Cerebellar nuclear complex (tissue), 1 donor: ENCODE data around the gene ESYT2.

Experiments
- DNase-seq, 2 experiments: peaks; one replicate each; lab custom pipeline; 2025; lab: John Stamatoyannopoulos, UW

ESYT2 gene

GRCh38 chr7:158825628-158826289 is 3.5 kb downstream of the ESYT2 start:
- DNase-seq, result no peak

GRCh38 chr7:158824028-158824427 is 5.3 kb downstream of the ESYT2 start:
- no peak for DNase-seq

- no peak for DNase-seq
Measured at GRCh38 chr7:158821171-158822031, 7.9 kb downstream of the ESYT2 start.

- no peak for DNase-seq
Measured at GRCh38 chr7:158820656-158821055, 8.7 kb downstream of the ESYT2 start.

- no peak for DNase-seq
Measured at GRCh38 chr7:158819571-158820203, 9.6 kb downstream of the ESYT2 start.

- DNase-seq, result no peak
Measured at GRCh38 chr7:158818325-158819213, 10.7 kb downstream of the ESYT2 start.

- DNase-seq, result no peak
Measured at GRCh38 chr7:158816995-158817394, 12.3 kb downstream of the ESYT2 start.

GRCh38 chr7:158816271-158816670 is 13.0 kb downstream of the ESYT2 start:
- DNase-seq, result no peak

- no peak for DNase-seq
Measured at GRCh38 chr7:158815800-158816128, 13.5 kb downstream of the ESYT2 start.

GRCh38 chr7:158815083-158815799 is 14.1 kb downstream of the ESYT2 start:
- no peak for DNase-seq

GRCh38 chr7:158814637-158815036 is 14.7 kb downstream of the ESYT2 start:
- DNase-seq, result no peak

- DNase-seq, result no peak
Measured at GRCh38 chr7:158812684-158813083, 16.6 kb downstream of the ESYT2 start.

GRCh38 chr7:158811894-158812293 is 17.4 kb downstream of the ESYT2 start:
- no peak for DNase-seq

- DNase-seq, result no peak
Measured at GRCh38 chr7:158811461-158811860, 17.8 kb downstream of the ESYT2 start.

GRCh38 chr7:158810846-158811245 is 18.5 kb downstream of the ESYT2 start:
- DNase-seq, result no peak

- DNase-seq, result no peak
Measured at GRCh38 chr7:158809596-158809995, 19.7 kb downstream of the ESYT2 start.

GRCh38 chr7:158808126-158808525 is 21.2 kb downstream of the ESYT2 start:
- DNase-seq, result no peak

- no peak for DNase-seq
Measured at GRCh38 chr7:158805937-158806336, 23.4 kb downstream of the ESYT2 start.

- DNase-seq, result no peak
Measured at GRCh38 chr7:158805414-158805813, 23.9 kb downstream of the ESYT2 start.

GRCh38 chr7:158804335-158804734 is 25.0 kb downstream of the ESYT2 start:
- no peak for DNase-seq

- DNase-seq, result no peak
Measured at GRCh38 chr7:158803367-158803969, 25.8 kb downstream of the ESYT2 start.
